H4 (cell line): ENCODE measurements around the gene SRP9. TPM values are rescaled to one million over a fixed set of nuclear protein-coding genes. Genes with fewer than 3 reads are reported as not detected.
"Not testable (repeated sequence)": the region's sequence is repeated elsewhere in the genome, so short reads cannot be mapped to it uniquely, and the experiment has no call there.

ENCODE experiments used
- DNase-seq: peaks from one replicate; pipeline ENCODE4 v3.0.0-alpha.2; 2015; ENCODE audit warnings: low spot score
- total RNA-seq: library from RNA; depleted of rRNA; stranded (reverse); fragments of >200 nt; shearing (Covaris generic); gene quantifications from 2 replicates; pipeline ENCODE4 v1.2.3, GENCODE V29; 2014

Gene SRP9
- total RNA-seq, 1 experiment from 2014 or later: 630 TPM

DNA sequence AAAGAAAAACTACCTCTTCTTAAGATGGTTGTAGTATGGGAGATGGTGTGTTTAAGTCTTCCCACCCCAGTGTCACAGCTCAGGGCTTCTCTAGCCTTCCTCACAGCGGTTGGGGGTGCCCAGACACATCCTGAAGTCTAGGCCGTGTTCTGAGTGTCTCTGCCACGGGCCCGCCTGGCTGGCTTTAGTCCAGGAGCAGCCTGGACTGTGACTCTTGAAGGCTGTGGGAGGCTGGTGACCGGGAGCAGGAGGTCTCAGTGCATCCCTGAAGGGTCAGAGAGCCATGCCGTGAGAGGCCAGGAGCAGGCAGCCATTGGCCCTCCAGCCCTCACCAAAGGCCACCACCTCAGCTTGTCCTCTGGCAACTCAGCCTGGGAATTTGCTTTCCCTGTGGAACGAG, 36.8 kb downstream of the SRP9 start:
- no peak for DNase-seq

DNA sequence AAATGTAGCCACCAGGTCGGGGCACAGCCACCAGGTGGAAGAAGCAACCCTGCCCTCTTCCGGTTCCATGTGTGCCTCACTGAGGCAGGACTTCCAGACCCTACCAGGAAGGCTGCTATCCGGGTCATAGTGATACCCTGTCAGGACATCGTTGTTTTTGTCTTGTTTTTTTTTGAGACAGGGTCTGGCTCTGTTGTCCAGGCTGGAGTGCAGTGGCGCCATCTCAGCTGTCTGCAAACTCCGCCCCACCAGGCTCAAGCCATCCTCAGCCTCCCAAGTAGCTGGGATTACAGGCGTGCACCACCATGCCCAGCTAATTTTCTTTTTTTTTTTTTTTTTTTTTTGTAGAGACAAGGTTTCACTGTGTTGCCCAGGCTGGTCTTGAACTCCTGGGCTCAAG, 37.5 kb downstream of the SRP9 start:
- DNase-seq: not testable (repeated sequence)

DNA sequence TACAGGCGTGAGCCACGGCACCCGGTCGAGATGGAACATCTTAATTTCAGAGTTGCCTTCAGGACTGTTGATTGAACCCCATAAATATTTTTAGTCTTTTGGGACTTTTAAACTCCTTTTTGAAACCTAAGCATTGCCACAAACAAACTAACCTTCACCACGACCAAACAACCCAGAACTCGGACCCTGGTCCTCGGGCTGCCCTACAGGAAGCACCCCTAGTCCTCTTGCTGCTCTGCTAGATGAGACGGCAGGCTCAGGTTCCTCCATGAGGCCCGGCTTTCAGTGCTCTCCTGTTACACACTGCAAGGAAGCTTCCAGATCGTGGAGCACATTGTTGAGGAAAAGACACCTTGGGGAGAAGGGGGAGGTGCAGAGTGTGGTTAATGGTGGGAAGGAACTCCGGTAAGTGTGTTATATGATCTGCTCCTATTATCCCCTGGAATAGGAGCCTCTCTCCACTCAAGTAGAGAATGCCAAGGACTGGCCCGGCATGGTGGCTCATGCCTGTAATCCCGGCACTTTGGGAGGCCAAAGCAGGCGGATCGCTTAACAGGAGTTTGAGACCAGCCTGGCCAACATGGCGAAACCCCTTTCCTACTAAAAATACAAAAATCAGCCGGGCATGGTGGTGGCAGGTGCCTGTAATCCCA, 38.0 kb downstream of the SRP9 start:
- no peak for DNase-seq

DNA sequence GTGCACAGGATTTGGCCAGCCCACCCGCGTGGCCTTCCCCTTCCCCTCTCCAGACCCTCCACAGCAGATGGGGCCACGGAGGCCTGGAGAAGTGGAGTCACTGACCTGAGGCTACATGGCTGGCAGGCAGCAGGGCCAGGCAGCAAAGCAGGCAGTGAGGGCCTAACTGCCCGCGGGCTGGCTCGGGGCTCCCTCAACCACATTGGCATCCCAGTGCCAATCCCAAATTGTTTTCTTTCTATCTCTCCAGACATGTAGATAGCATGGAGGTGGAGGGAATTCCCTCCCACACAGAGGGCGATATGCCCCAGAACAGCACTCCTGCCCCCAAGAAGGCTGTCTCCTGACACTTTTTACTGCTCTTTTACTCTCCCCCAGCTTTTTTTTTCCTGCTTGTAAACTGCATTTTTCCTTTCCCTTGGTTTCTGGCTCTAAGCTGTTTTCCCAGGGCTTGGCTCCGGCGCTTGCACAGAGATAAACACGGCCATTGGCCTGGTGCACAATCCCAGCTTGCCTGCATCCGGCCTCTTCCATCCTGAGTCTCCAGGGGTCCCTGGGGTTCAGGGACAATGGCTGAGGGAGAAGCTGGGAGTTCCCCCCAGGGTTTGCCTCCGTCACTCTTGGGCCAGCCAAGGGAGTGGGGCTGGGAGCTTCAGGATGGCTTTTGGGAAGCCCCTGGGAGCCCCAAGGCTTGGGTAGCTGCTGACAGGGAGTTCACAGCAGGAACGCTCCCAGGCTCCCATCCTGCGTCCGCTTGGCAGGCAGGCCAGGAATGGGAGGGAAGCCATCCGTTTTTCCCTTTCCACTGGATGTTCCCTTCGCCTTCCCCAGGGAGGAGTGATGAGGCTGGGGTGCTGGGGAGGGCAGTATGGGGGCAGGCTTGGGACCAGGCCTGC, 39.3 kb downstream of the SRP9 start:
- no peak for DNase-seq

DNA sequence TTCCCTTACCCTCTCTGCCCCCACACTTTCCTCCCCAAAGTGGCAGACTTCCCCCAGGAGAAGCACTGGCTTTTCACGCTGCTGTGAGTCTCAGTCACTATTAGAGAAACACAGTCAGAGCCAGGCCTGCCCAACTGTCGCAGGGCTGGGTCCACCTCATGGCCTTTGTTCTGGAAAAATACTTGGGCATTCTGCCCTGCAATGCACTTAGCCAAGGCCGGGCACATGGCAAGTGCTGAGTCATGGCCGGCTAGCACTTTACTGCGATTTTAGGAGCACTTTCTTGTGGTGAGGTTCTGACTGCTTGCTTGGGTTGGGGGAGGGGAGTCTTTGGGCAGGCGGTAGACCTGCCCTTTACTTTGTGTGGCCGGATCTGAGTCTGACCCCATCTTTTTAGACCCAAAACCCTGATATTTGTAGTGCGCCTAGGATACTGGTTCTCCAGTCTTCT, 40.0 kb downstream of the SRP9 start:
- DNase-seq: peak; percentile 96

DNA sequence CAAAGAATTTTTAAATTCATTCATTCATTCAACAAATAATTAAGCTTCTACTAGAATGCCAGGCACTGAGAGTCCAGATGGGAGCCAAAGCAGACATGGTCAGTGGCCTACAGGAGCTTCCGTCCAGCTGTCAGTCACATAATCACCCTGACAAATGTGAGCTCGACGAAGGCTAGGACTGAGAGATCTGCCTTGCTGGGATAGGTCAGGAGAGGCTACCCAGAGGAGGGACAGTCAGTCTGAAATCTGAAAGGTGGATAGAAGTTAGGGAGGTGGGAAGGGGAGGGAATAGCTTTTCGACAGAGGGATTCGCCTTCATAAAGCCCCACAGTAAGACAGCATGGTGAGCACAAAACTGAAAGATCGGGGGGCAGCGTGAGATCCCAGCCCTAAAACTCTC, 40.6 kb downstream of the SRP9 start:
- DNase-seq: no peak

DNA sequence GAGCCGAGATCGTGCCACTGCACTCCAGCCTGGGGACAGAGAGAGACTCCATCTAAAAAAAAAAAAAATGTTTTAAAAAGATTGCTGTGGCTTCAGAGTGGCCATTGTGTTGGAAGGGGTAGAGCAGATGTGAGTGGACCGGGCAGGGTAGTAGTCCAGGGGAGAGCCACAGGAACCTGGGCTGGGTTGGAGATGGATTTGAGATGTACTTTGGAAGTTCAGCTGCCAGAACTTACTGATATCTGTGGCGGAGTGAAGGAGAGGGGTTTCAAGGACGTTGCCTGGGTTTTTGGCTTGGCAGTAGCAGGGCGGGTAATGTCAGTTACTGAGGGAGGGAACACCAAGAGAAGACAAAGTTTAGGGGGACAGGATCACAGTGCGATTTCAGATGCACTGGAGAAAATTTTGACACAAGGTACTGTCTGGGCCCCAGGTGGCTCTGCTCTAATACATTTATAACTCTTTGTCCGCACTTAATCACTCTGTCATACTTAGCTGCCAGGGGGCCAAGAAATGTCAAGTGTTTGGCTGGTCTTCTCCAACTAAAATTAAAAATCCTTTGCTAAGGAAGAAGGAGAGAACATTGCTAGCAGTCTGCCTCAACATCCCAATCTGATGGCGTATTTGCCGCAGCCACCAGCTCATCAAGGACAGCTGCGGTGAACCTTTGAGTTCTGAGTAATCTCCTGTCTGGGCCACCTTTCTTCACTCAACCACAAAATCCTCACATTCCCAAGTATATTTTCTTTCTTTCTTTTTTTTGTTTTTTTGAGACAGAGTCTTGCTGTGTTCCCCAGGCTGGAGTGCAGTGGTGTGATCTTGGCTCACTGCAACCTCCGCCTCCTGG, 41.9 kb downstream of the SRP9 start:
- DNase-seq: no peak

DNA sequence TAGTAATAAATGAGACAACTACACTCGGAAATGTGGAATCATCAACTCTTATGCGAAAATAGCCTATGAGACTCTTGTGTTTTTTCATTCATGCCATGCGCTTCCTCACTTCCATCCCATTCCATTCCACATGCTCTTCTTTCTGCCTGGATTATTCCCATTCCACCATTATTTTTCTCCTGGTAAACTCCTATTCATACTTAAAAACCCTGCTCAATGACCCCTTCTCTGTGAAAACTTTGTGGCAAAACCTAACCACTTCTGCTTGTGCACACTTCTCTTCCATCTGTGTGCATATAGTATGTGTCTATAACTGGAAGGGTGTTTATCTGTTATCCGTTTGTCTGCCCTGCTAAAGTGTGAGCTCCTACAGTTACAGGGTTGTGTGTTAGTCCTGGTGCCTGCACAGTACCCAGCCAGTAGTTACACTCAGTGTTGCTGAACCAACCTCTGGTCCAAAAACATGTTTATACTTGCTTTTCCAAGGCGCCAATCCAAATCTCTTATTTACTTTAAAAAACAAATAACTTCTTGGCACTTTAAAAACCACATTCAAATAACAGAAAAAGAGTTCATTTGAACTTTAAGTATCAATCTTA, 43.0 kb downstream of the SRP9 start:
- no peak for DNase-seq

DNA sequence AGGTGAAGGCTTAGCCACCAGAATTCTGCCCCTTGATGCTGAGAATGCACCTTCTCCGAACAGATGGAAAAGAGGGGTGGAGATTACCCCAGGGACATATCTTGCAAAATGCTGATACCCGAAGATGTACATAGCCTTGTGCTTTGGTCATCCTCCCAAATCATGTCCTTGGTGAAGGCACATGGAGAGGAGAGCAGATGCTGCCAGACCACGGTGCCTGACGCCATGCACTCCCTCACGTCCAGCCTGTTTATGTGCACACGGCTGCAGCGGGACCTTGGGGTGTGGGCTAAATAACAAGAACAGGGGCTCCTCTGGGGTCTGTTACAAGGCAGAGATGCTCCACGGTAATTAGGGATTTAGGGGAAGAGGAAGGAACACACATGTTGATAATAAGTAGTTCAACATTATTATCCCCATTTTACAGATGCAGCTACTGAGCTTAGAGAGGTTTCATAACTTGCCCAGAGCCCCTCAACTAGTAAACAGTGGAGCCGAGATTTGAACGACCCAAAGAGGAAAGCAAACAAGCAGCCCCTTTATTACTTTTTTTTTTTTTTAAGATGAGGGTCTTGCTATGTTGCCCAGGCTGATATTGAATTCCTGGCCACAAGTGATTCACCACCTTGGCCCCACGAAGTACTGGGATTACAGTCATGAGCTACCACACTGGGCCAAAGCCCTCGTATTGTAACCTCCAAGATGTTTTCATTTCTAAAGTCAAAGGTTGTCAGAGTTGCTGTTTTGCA, 45.2 kb downstream of the SRP9 start:
- DNase-seq: no peak

DNA sequence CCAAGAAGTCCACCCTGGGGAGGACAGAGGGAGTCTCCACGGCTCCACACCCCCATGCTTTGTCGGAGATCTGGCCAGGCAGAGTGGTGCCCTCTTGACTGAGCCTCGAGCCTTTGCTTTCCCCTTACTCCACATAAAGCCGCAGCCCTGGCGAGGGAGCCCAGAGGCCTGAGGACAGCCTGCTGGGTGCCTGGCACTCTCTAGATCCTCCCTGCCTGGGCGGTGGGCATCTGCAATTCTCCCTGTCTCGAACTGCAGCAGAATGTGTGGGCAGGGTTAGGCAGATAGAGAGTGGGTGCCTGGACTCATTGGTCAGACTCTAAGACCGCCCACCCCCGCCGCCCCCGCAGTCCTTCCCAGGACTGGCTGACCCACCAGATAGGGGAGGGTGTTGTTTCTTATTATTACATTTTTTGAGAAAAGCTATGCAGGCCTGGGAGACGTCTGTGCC, 46.2 kb downstream of the SRP9 start:
- no peak for DNase-seq

DNA sequence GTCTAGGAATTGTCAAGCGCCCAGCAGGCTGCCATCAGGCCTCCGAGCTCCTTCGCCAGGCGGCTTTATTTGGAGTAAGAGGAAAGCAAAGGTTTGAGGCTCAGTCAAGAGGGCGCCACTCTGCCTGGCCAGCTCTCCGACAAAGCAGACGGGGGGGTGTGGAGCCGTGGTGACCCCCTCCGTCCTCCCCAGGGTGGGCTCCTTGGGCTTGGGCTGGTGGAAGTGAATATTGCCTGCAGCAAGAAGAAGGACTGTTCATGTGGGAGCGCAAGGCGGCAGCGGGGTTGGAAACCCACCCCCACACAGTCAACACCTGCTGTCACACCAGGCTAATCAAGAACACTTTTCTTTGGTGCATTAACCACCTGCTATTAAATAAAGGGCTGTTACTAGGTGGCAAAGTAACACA, 46.9 kb downstream of the SRP9 start:
- no peak for DNase-seq

DNA sequence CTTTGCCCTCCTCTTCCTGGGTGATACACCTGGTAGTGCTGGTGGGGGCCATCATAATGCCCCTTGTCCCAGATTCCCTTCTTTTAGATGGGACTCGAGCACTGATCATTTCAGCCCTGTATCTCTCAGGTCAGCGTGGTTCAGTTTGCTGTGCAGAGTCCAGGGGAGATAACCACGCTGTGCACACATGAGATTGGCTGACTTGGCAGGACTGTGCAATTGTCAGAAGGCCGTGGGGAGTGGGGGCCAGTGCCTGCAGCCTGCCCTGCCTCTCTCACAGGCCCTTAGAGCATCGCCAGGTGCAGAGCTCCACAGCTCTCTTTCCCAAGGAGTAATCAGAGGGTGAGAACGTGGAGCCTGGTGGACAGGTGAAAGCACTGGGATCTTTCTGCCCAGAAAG, 47.5 kb downstream of the SRP9 start:
- DNase-seq: no peak

DNA sequence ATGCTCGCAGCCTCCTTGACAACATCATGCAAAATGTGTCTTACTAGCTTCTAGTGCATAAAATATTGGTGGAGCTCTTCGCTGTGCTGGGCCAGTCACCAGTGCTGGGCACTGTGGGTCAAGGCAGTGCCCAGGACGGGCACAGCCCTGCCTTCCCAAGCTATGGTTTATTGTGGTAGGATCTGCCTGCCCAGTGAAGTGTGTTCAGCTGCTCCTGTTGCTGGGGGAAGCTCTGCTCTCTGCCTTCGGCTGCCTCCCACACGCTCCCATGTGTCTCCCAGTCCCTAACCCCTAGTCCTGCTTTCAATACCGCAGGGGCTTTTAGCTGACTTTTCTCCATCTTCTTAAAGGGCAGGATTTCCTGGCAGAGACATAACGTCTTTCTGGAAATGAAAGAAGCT, 48.0 kb downstream of the SRP9 start:
- no peak for DNase-seq

DNA sequence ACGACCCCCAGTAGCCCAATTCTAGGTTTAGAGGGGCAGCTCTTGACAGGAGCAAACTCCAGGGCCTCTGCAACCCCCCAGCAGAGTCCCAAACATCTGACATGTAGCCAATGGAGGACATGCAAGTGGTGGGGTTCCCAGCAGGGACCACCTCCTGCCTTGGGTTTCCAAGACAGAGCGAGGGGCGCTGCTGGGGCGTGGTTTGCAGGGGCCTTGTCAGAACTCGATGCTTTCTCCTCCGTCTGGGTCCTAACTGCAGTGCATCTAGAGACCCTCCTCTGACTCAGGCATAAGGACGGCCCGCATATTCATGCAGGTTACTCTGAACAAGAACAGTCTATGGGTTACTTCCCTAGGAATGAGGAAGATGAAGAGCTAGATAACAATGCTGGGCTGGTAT, 49.5 kb downstream of the SRP9 start:
- DNase-seq: no peak

DNA sequence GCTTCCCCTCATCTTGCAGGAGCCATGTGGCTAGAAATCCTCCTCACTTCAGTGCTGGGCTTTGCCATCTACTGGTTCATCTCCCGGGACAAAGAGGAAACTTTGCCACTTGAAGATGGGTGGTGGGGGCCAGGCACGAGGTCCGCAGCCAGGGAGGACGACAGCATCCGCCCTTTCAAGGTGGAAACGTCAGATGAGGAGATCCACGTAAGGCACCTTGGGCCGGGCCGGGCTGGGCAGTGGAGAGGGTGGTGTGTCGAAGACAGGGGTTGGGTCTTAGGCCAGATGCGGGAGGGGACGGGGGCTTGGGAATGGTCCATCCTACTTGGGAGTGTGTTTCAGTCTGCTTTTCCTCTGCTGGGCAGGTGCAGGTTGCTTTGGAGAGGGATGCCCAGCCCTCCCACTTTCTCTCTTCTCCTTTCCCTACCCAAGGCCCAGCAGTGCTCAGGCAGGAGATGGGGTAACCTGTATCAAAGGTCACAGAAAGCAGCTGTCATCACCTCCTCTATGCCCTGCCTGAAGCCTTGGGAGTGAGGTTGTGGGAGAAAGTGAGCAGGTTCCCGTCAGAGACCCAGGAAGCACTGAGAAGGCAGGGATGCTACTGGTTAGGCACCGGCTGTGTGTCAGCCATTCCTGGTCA, 51.2 kb downstream of the SRP9 start:
- DNase-seq: no peak

DNA sequence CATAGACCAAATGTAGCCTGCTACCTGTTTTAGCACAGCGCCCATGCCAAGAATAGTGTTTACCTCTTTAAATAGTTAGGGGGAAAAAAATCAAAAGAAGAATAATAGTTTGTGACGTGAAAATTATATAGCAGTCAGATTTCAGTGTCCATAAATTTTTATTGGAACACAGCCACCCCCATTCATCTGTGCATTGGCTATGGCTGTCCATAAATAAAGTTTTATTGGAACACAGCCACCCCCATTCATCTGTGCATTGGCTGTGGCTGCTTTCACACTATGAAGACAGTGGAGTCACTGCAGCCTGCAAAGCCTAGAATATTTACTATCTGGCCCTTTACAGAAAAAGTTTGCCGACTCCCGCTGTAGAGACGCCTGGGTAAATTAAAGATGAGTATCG, 53.2 kb downstream of the SRP9 start:
- DNase-seq: no peak

DNA sequence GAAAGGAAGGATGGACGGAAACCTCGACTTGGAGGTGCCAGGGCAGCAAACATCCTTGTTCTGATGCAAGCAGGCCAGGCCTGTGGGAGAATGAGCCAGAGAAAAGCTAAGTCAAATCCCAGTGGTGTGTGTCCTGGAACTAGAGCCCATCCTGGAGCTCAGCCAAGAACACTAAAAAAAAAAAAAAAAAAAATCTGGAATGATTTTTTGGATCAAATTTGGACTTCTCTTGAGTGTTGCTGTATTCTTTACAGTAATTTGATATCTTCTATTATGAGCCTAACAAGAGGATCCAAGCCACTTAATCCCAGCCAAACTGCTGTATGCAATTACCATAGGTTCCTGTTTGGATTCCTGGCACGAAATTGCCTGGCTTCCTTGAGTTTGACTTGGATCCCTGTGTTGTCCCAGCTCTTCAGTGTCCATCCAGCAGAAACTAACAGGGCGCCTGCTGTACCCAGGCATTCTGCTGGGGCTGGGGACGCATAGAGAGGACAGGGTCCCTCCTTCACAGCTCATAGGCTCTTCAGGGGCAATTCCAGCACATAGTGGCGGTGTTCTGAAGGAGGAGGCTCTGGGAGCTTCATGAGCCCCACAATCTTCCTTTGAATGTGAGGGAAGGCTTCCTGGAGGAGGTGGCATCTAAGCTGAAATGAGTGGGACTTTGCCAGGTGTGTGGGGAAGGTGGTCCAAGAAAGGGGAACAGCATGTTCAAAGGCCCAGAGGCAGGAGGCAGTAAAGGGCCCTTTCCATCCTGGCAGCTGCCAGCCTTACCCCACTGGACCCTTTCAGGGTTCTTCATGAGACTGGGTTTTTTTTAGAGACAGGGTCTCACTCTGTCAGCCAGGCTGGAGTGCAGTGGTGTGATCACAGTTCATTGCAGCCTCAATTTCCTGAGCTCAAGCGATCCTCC, 57.0 kb downstream of the SRP9 start:
- no peak for DNase-seq

DNA sequence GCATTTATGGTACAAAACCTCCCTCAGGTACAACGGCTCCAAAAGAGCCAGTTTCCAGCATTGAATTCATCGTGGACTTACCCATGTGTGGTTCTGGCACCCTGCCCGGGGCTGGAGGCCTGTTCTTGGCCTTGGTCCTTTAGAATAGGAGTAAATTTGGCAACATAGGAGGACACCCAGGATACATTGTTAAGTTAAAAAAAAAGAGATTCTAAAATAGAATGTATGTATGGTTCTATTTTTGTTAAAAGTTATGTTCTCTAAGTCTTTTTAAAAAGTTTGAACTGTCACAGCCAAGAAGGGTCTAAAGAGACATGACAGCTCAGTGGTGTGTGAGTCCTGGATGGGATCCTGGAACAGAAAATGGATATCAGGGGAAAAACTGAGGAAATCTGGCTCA, 58.2 kb downstream of the SRP9 start:
- DNase-seq: no peak

DNA sequence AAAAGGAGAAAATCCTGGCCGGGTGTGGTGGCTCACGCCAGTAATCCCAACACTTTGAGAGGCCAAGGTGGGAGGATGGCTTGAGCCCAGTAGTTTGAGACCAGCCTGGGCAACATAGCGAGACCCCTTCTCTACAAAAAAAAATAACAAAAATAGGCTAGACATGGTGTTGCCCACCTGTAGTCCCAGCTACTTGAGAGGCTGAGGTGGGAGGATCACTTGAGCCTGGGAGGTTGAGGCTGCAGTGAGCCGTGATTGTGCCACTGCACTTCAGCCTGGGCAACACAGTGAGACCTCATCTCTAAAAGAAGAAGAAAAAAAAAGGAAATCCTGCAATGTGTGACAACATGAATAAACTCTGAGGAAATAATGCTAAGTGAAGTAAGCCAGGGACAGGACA, 58.7 kb downstream of the SRP9 start:
- DNase-seq: not testable (repeated sequence)

DNA sequence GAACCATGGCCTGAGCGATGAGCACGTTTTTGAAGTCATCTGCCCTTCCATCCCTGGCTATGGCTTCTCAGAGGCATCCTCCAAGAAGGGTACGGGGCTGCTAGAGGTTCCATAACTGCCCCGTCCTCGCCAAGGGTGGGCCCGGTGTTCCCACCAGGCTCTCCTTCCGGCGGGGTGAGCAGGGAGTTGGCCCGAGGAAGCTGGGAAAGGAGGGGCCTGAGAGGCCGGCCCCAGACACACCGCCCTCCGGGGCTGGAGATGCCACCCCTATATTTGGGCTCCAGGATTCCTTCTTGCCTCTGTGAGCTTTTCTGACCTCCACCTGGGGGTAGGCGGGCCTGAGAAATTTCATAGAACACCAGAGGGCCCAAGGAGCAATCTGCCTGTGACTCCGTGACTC, 61.2 kb downstream of the SRP9 start:
- no peak for DNase-seq
